HepG2 (cell line): ENCODE data around the gene C1QBP.

ENCODE experiments used
- CEBPB ChIP-seq: IDR thresholded peaks from 2 replicates; pipeline ENCODE4 v1.6.1; 2011; ENCODE audit warnings: low read depth, low read length, improper control_type of control experiment, borderline replicate concordance
- CREB1 ChIP-seq, 2 experiments: fragments of 450-650 bp in 1 of 2; IDR thresholded peaks; 2 replicates each; pipeline ENCODE4 v1.6.1; 2016 to 2017; ENCODE audit warnings: control low read depth in 1 of 2, mild to moderate bottlenecking in 1 of 2, missing compliant biosample characterization in 1 of 2, missing genetic modification characterization in 1 of 2
- CTCF ChIP-seq: sonication (generic); formaldehyde crosslinking; IDR thresholded peaks from 2 replicates; pipeline ENCODE4 v1.5.0; 2020; ENCODE audit warnings: mild to moderate bottlenecking, missing genetic modification reagents, moderate library complexity
- E2F5 ChIP-seq: sonication (generic); formaldehyde crosslinking; conservative IDR thresholded peaks from 2 replicates; pipeline ENCODE4 v1.4.0; 2020; ENCODE audit warnings: missing genetic modification reagents
- ELF4 ChIP-seq: sonication (generic); formaldehyde crosslinking; IDR thresholded peaks from 2 replicates; pipeline ENCODE4 v1.5.0; 2020; ENCODE audit warnings: missing genetic modification reagents, mild to moderate bottlenecking, moderate library complexity, borderline replicate concordance
- EP300 ChIP-seq, 3 experiments: sonication (generic) in 1 of 3; formaldehyde crosslinking in 1 of 3; IDR thresholded peaks; 2 replicates each; pipeline versions ENCODE4 v1.5.1 to v1.6.1; 2011 to 2020; ENCODE audit warnings: low read depth in 2 of 3, low read length in 2 of 3, borderline replicate concordance in 1 of 3, improper control_type of control experiment in 1 of 3, mild to moderate bottlenecking in 1 of 3, missing genetic modification reagents in 1 of 3, moderate library complexity in 1 of 3
- ONECUT2 ChIP-seq: sonication (generic); formaldehyde crosslinking; IDR thresholded peaks from 2 replicates; pipeline ENCODE4 v1.4.0; 2020; ENCODE audit warnings: missing genetic modification reagents
- POLR2AphosphoS5 ChIP-seq: IDR thresholded peaks from 2 replicates; pipeline ENCODE4 v1.6.1; 2012; ENCODE audit warnings: low read depth, low read length
- PRDM15 ChIP-seq: sonication (generic); formaldehyde crosslinking; IDR thresholded peaks from 2 replicates; pipeline ENCODE4 v1.4.0; 2020; ENCODE audit warnings: missing genetic modification reagents
- TEF ChIP-seq: sonication (generic); formaldehyde crosslinking; IDR thresholded peaks from 2 replicates; pipeline ENCODE4 v1.5.0; 2020; ENCODE audit warnings: missing genetic modification reagents
- ZBTB7B ChIP-seq: sonication (generic); formaldehyde crosslinking; IDR thresholded peaks from 2 replicates; pipeline ENCODE4 v1.4.0; 2020; ENCODE audit warnings: missing genetic modification reagents
- ZFX ChIP-seq: sonication (generic); formaldehyde crosslinking; IDR thresholded peaks from 2 replicates; pipeline ENCODE4 v1.4.0; 2020; ENCODE audit warnings: mild to moderate bottlenecking, low read depth, missing genetic modification reagents, moderate library complexity
- ZNF766 ChIP-seq: sonication (generic); formaldehyde crosslinking; IDR thresholded peaks from 2 replicates; pipeline ENCODE4 v1.5.0; 2020; ENCODE audit warnings: missing genetic modification reagents, borderline replicate concordance

- TF ChIP-seq ONECUT2 (CRISPR knock-in tag) (no peak), E2F5 (CRISPR knock-in tag) (peak; percentile 67; the same call in 1 of the 2 replicates), ZFX (peak; percentile 76), EP300 (IDR thresholded peaks at IDR 0.05; ENCODE audit: low read depth in 2 of 2, low read length in 2 of 2) (no peak), EP300 (CRISPR knock-in tag; IDR thresholded peaks at IDR 0.05; ENCODE audit: borderline replicate concordance) (no peak), POLR2AphosphoS5 (peak; percentile 81), CTCF (CRISPR knock-in tag) (no peak), ELF4 (CRISPR knock-in tag) (0 out of 2 replicates have a peak, but pooled peaks have one; percentile 18), PRDM15 (CRISPR knock-in tag) (no peak), CREB1 (IDR thresholded peaks at IDR 0.05) (peak; percentile 76), CREB1 (CRISPR knock-in tag; IDR thresholded peaks at IDR 0.05) (peak; percentile 89; the same call in 1 of the 2 replicates), ZNF766 (CRISPR knock-in tag) (0 out of 2 replicates have a peak, but pooled peaks have one; percentile 26), CEBPB (no peak), ZBTB7B (CRISPR knock-in tag) (peak; percentile 63; the same call in 1 of the 2 replicates), TEF (CRISPR knock-in tag) (no peak)
Observed at GRCh38 chr17:5419356-5419958, 19.5 kb downstream of the C1QBP start, which contains the start of gene NUP88.
